Measurements from ENCODE around the gene ZNF70.
A peak's percentile ranks its signal among the peaks of the same experiment; 100 is the strongest.

Gene ZNF70
- 9.0 to 21.7 (median 16.6) reads per million in 4 experiments for total RNA-seq

- peak; percentile 78 for DNase-seq
Observed at GRCh38 chr22:23750714-23751440, at the start of gene ZNF70. Gene ZNF70, minus strand, starts transcription at chr22:23751112. Its CDS starts 5,972 bp downstream, at chr22:23745140.

- DNase-seq = no peak
Observed at GRCh38 chr22:23796461-23796860, 45.5 kb upstream of the ZNF70 start.

- no peak for DNase-seq
Observed at GRCh38 chr22:23793326-23793725, 42.4 kb upstream of the ZNF70 start.

- DNase-seq = no peak
Observed at GRCh38 chr22:23791738-23792645, 41.1 kb upstream of the ZNF70 start.

- no peak for DNase-seq
Observed at GRCh38 chr22:23790819-23791737, 40.2 kb upstream of the ZNF70 start.

- no peak for DNase-seq
Observed at GRCh38 chr22:23789638-23790037, 38.7 kb upstream of the ZNF70 start.

- no peak for DNase-seq
Observed at GRCh38 chr22:23789121-23789520, 38.2 kb upstream of the ZNF70 start.

- no peak for DNase-seq
Observed at GRCh38 chr22:23787910-23788309, 37.0 kb upstream of the ZNF70 start.

- no peak for DNase-seq
Observed at GRCh38 chr22:23787600-23787896, 36.6 kb upstream of the ZNF70 start.

GRCh38 chr22:23786752-23787599, 36.1 kb upstream of the ZNF70 start, which contains the start of gene SMARCB1:
Gene SMARCB1, plus strand, starts transcription at chr22:23786966. Its CDS starts 204 bp downstream, at chr22:23787170.
- peak; percentile 90 for DNase-seq

- no peak for DNase-seq
Observed at GRCh38 chr22:23786261-23786710, 35.4 kb upstream of the ZNF70 start.

GRCh38 chr22:23784215-23784732, 33.4 kb upstream of the ZNF70 start:
- no peak for DNase-seq

- no peak for DNase-seq
Observed at GRCh38 chr22:23783265-23784150, 32.6 kb upstream of the ZNF70 start.

- DNase-seq = no peak
Observed at GRCh38 chr22:23782703-23783102, 31.8 kb upstream of the ZNF70 start.

GRCh38 chr22:23782252-23782651, 31.3 kb upstream of the ZNF70 start:
- no peak for DNase-seq

GRCh38 chr22:23781511-23782183, 30.7 kb upstream of the ZNF70 start:
- no peak for DNase-seq

- no peak for DNase-seq
Observed at GRCh38 chr22:23781065-23781464, 30.2 kb upstream of the ZNF70 start.

GRCh38 chr22:23780146-23780748, 29.3 kb upstream of the ZNF70 start:
- no peak for DNase-seq

GRCh38 chr22:23779731-23780130, 28.8 kb upstream of the ZNF70 start:
- no peak for DNase-seq
